Neural progenitor cell (in vitro differentiated cells): ENCODE data around the gene UNC13B.

Experiments used
- CTCF ChIP-seq: fragments of 200-600 bp; sonication (generic); IDR thresholded peaks from 2 replicates; pipeline ENCODE4 v1.5.1; 2017; ENCODE audit warnings: antibody characterized with exemption, mild to moderate bottlenecking
- EZH2 ChIP-seq: fragments of 200-600 bp; sonication (generic); IDR thresholded peaks from 2 replicates; pipeline ENCODE4 v1.6.1; 2017; ENCODE audit warnings: antibody characterized with exemption, mild to moderate bottlenecking, moderate library complexity
- EZH2phosphoT487 ChIP-seq: fragments of 200-600 bp; sonication (generic); IDR thresholded peaks from 2 replicates; pipeline ENCODE4 v1.6.1; 2017; ENCODE audit warnings: antibody characterized with exemption

GRCh38 chr9:35380619-35381018 lies 218.8 kb downstream of the UNC13B start:
- TF ChIP-seq CTCF: no peak
- no peak for TF ChIP-seq EZH2
- TF ChIP-seq EZH2phosphoT487: no peak
